Fibroblast of mammary gland (primary cell): ENCODE results near the gene PTAR1.

ENCODE experiments used
- DNase-seq: peaks from one replicate; pipeline ENCODE4 v3.0.0-alpha.2; 2010; ENCODE audit warnings: low read depth
- H3K4me3 ChIP-seq: 2 replicates; pipeline ENCODE4 v1.5.1; 2011; ENCODE audit warnings: low read depth, mild to moderate bottlenecking, low read length, moderate library complexity; ENCODE audit not compliant: control insufficient read depth
- TF ChIP-seq, protein P1 (sequence below): conservative IDR thresholded peaks from 2 replicates; pipeline ENCODE4 v1.5.1; 2011; ENCODE audit warnings: low read depth, low read length, inconsistent platforms; ENCODE audit not compliant: control insufficient read depth, insufficient read depth

The PTAR1 gene

DNA sequence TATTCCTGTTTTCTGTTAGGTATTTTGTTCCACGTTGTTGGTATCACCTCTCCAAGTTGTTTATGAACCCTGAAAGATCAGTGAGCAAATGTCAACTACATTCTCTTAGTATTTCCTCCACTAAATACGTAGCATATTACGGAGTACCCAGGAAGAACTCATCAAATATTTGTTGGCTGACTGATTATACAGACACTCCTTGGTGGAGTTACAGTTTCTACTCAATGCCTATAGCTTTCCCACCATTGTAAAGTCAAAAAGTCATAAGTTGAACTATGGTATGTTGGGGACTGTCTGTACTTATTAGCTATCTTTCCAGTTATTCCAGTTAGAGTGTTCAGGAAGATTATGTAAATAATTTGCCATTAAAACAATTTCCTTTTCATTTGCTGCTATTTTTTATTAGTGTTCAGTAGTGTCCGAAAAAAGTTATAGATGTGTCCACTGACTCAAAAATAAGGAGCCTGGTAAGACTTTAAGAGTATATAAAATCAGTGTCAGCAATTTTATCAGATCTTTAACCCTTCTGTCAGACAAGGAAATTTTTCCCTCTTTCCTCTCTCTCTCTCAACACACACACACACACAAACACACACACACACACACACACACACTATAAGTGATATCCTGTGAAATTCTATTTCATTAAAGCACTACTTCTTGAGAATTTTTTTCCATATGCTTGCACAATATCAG lies 80.8 kb downstream of the PTAR1 start:
- TF ChIP-seq, protein P1, sequence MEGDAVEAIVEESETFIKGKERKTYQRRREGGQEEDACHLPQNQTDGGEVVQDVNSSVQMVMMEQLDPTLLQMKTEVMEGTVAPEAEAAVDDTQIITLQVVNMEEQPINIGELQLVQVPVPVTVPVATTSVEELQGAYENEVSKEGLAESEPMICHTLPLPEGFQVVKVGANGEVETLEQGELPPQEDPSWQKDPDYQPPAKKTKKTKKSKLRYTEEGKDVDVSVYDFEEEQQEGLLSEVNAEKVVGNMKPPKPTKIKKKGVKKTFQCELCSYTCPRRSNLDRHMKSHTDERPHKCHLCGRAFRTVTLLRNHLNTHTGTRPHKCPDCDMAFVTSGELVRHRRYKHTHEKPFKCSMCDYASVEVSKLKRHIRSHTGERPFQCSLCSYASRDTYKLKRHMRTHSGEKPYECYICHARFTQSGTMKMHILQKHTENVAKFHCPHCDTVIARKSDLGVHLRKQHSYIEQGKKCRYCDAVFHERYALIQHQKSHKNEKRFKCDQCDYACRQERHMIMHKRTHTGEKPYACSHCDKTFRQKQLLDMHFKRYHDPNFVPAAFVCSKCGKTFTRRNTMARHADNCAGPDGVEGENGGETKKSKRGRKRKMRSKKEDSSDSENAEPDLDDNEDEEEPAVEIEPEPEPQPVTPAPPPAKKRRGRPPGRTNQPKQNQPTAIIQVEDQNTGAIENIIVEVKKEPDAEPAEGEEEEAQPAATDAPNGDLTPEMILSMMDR: no peak

DNA sequence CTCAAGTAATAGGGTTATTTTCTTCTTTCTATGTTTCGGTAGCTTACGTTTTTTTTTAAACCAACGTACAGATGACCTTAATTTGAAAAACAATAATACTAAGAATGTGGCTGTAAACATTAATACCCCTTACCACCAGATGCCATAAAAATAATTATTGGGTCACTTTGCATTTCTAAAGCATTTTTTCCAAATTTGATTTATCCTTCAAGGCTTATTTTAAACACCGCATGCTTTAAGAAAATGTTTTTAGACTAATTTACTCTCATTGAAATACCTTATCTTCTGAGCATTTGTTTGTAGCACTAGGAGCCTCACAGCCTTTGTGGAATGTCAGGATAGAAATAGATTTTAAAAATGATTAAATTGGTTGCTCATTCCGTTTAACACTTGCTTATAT lies 81.9 kb downstream of the PTAR1 start:
- TF ChIP-seq, protein P1: no peak
- no peak overlapping the region for H3K4me3 ChIP-seq
- no peak for DNase-seq

More for the DNA sequence above, 80.8 kb downstream of the PTAR1 start:
- DNase-seq: no peak
- H3K4me3 ChIP-seq: no peak overlapping the region

DNA sequence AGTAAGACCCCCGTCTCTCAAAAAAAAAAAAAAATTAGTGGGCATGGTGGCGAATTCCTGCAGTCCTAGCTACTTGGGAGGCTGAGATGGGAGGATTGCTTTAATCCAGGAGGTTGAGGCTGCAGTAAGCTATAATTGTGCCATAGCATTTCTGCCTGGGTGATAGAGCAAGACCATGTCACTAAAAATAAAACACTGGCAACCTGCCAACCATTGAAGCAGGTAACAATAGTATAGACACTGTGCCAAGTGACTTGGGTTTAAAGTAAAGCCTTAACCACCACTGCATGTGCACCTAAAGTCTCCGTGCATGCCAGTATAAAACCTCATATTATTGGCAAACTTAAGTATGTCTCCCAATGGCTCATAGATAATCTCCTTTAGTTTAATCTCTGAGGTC lies 84.2 kb downstream of the PTAR1 start:
- TF ChIP-seq, protein P1: no peak
- no peak overlapping the region for H3K4me3 ChIP-seq
- no peak for DNase-seq

DNA sequence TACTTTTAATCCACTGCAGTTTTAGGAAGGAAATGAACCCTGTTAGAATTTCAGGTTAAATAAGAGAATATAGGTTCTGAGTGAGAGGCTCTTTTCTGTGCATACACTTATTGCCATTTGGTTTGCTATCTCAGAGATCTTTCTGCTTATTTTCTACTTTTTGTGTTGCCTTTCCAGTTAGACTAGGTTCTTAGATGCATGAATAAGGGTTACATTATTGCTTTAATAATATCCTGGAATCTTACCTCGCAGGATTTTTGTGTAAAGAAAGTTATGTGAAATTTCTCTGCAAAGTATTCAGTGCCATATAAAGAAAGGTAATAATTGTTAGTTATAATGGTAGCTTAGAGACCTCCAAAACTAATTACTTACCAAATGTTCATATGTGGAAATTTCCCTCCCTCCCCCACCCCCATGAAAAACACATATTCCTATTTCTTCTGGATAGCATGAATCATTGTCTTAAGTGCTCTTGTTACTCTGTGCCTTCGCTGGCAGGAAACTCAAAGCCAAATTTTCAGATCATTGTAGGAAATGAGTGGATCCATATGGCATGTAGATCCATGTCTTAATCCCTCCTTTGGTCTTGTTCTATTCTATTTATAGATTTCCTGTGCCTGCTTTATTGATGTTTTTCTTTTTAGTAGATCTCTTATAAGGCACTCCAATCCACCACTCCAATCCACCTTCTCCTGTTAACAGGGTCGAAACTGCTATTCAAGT lies 84.9 kb downstream of the PTAR1 start:
- TF ChIP-seq, protein P1: no peak
- peak; percentile 94 for DNase-seq
- H3K4me3 ChIP-seq: no peak overlapping the region

DNA sequence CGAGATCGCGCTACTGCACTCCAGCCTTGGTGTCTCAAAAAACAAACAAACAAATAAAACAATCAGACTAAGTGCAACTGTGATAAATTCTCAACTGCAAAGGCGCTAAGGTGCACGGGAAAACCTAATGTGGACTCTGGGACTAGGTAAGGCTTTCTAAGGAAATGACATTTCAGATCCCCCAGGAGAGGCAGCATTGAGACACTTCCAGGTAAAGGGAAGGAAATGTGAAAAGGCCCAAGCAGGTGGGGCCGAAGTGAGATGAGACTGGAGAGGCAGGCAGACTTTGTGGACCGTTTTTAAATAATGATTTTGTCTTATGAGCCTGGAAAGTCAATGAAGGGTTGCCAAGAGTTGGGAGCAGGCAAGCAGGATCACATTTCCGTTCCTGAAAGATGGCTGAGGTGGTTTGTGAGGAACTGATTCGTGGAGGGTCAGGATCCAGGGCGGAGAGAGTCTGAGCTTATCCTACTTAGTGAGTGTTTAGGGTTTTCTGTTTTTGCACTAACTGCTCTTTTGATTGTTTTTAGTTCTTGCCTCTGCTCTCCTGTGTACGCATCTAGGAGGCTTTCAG lies 85.6 kb downstream of the PTAR1 start:
- H3K4me3 ChIP-seq: no peak overlapping the region
- peak; percentile 14 for DNase-seq
- TF ChIP-seq, protein P1: no peak

DNA sequence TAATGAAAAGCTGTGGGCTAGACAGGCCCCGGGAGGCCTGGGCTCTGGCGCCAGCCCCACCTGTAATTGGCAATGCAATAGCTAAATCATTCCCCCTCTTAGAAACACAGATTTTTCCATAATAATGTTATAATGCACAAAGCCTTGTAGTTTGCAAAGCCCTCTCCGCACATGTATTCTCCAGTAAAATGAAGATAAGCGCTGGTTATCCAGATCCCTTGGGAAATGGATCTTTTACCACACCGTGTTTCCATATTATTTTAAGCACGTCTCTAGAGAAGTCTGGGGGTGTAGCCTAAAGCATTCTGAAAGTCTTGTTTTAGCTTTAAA lies 86.5 kb downstream of the PTAR1 start:
- TF ChIP-seq, protein P1: no peak
- peak overlapping the region; percentile 68 for H3K4me3 ChIP-seq
- no peak for DNase-seq
